COLO668 (cell line): ENCODE data around the gene UBR4.
"Not testable (repeated sequence)": the region's sequence is repeated elsewhere in the genome, so short reads cannot be mapped to it uniquely, and the experiment has no call there.

ENCODE experiments used
- DNase-seq: peaks from one replicate; lab custom pipeline; 2025; ENCODE audit not compliant: unreplicated experiment; lab: John Stamatoyannopoulos, UW

The UBR4 gene

DNA sequence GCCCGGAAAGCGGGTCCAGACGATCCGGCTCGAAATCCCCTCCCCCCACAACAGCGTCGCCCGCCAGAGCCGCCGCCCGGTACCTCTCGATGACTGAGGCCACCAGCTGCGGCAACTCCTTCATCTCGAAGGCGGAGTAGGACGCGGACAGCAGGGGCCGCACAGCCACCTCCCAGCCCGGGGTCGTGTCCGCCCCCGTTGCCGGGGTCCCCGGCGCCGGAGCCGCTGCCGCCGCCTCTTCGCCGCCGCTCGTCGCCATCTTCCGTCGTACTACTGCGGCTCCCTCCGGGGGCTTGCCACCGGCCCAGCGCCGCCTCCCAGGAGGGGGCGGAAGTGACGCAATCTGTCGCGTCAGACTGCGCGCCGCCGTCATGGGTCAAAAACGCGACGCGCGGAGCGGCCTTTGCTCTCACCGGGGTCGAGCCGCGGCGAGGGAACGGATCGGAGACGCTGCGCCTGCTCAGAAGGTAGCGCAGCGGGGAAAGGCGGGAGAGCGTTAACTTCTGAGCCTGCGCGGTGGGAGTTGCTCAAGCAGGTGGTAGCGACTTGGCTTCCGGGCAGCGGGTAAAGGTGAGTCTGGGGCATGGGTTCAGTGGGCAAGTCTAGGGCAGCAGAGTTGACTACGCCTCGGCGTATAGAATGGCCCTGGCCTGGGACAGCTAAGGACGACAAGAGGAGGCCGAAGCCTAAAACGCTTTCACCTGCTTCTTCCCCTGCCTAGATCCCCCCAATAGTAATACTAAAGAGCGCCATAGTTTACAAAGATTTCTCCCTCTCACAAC is at the start of gene UBR4:
Gene UBR4 (minus strand): TSS at position 277 of the 782 bp plus-strand sequence. CDS start 18 bp downstream, at position 259.
- DNase-seq = peak; percentile 100

DNA sequence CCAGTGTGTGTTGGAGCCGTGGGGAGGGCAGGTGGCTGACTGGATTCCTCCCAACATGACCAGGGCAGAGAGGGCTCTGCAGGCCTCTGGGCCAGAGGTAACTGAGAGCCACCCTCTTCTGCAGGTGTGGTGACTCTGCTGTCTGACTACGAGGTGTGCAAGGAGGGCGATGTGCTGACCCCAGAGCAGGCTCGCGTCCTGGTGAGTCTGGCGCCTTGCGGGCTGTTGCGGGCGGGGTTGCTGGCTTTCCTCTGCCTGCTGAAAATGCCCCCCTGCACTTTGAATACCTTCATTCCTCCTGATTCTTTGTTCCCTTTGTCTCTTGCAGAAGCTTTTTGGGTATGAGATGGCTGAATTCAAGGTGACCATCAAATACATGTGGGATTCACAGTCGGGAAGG is 48.3 kb upstream of the UBR4 start:
- DNase-seq = no peak

- DNase-seq = no peak
Observed at GRCh38 chr1:19257178-19257914, 47.3 kb upstream of the UBR4 start.

DNA sequence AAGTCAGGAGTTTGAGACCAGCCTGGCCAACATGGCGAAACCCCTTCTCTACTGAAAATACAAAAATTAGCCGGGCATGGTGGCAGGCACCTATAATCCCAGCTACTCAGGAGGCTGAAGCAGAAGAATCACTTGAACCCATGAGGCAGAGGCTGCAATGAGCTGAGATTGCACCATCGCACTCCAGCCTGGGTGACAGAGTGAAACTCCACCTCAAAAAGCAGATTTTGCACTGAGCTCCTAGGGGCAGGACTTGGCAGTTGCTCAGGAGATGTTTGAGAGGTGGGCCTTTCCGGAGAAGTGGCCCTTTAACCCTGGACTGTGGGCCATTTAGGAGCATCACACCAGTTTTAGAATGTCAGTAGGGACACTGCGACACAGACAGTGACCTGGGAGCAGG is 46.2 kb upstream of the UBR4 start:
- DNase-seq = not testable (repeated sequence)

GRCh38 chr1:19255288-19255687 is 45.2 kb upstream of the UBR4 start:
- DNase-seq = no peak

- DNase-seq = no peak
Observed at GRCh38 chr1:19254416-19254815, 44.4 kb upstream of the UBR4 start.

- peak; percentile 99 for DNase-seq
Observed at GRCh38 chr1:19251305-19252196, 41.5 kb upstream of the UBR4 start, which contains the start of the genes EMC1 and MRTO4. EMC1 (minus strand) TSS chr1:19251524; CDS start chr1:19251509, 15 bp downstream. MRTO4 (plus strand) TSS chr1:19251805; CDS start chr1:19251836, 31 bp downstream.

DNA sequence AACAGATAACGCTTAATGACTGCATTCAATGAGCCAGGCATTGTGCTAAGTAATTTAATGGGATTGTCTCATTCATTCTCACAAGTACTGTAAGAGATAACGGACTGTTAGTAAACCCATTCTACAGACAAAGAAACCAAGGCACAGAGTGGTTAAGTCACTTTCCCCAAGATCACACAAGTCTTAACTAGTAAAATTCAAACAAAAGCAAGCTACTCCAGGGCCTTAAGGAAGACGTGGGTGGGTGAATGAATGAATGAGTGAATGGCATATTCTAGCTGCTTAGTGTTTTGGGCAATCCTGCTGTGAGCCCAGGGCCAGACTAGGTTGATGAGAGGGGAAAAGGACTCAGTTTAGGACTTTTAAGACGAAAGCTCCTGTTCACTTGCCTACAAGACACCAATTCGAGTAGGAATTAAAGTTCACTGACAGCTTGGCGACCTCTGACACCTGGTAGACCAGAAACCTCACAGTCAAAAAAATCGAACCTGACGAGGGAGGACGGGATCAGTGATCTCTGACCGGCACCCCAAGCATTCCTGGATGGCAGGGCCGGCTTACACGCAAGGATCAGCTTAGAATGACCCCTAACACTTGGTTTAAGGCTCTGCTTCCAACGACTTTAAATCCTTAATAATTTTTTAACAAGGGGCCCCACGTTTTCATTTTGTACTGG is 40.7 kb upstream of the UBR4 start:
- peak; percentile 37 for DNase-seq

DNA sequence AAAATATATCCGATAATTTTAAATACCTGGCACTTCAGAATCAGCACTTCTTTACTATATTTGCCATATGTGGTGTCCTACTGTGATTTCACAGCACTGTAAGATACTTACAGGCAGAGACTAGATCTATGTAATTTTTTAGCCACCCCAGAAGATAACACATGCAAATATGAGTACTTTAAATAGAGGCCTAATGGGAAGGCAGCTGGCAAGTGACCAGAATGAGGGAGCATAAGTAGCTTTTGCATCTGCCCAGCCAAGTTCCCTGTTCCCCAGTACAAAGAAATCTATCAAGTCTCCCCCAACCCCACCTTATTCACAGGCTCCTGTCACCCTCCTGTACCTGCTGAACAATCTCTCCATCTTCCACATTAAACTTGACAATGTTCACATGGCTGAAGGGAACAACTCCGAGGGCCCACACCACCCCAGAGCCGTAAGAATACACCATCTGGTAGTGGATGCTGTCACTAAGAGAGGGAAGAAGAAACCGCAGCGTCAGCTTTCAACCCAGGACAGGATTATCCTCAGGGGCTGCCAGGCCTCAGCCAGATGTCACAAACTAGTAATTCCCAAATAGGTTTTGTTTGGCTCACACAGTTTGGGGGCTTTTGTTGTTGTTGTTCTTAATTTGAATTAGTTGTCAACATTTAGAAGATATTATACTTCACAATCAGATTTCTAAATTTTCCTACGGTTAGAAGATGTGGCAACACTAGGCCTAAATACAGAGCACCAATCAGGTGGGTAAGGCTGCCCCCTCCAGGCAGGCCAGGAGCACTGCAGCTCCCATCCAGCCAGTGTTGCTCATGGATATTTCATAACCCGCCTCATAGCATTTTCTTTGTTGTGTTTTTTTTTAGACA is 30.8 kb upstream of the UBR4 start:
- peak; percentile 59 for DNase-seq

DNA sequence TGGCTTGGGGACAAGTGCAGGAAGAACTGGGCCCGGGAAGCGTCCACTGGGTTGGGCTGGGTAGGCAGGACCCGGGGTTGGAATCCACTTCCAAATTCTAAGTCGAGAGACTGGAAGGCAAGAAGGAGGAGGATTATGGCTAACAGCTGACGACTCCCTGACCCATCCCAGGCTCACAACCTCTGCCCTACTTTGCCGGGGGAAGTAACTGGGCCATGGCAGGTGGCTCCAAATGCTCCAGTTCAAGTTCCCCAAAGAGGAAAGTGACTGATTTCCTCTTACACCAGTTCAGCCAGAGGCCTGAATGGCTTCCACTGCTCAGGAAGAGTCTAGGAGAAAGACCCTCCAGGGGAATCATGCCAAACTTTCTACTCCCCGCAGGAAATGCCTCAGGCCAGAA is 29.8 kb upstream of the UBR4 start:
- no peak for DNase-seq

- DNase-seq = no peak
Observed at GRCh38 chr1:19234224-19234623, 24.2 kb upstream of the UBR4 start.

DNA sequence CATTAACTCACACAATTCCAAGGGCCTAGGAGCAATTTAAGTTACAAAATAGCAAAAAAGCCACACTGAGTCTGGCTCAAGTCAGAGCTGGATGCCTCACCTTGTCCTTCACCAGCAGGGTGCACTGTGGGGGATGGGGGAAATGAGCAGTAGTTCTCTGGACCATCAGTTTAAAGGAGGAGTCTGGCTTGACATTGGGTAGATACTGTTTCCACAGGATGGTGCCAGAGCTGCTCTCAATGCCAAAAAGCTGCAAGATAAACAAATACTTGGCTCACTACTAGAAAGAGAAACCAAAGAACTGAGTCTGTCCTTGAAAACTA is 22.4 kb upstream of the UBR4 start:
- DNase-seq = no peak

DNA sequence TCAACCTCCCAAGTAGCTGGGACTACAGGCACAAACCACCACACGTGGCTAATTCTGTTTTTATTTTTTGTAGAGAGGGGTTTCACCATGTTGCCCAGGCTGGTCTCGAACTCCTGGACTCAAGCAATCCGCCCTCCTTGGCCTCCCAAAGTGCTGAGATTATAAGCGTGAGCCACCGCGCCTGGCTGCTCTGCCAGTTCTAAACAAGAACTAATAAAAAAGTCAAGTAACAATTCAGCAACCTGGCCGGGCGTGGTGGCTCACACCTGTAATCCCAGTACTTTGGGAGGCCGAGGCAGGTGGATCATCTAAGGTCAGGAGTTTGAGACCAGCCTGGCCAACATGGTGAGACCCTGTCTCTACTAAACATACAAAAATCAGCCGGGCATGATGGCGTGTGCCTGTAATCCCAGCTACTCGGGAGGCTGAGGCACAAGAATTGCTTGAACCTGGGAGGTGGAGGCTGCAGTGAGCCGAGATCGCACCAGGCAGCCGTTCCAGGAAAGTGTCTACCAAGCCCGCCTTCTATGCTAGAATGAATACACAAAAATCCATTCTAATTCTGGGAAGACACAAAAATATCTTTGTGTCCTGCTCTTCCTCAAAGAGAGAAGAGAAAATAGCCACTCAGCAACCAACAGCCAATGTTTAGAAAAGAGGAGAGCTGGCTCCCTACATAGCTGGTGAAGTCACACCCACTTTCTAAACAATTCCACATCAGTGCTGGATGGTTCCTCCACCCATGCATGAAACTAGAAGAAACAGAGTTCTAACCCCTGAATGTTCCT is 21.9 kb upstream of the UBR4 start:
- DNase-seq = not testable (repeated sequence)

- no peak for DNase-seq
Observed at GRCh38 chr1:19229828-19230325, 19.8 kb upstream of the UBR4 start.

DNA sequence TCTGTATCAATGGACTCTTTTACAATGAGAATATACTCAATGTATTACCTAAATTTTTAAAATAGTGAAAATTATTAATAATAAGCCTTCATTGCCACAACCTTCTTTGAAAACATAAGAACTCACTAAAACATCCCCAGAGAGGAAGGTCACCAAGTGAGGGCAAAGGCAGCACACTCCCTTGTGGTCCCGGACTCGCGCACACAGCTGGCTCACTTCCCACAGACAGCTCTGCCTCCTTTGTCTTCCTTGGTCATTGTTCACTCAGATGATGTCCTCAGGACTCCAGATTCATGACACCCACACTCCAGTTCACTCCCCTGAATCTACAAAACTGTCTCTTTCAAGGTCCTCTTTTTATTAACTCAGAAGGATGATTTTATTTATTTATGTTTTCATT is 19.2 kb upstream of the UBR4 start:
- no peak for DNase-seq

DNA sequence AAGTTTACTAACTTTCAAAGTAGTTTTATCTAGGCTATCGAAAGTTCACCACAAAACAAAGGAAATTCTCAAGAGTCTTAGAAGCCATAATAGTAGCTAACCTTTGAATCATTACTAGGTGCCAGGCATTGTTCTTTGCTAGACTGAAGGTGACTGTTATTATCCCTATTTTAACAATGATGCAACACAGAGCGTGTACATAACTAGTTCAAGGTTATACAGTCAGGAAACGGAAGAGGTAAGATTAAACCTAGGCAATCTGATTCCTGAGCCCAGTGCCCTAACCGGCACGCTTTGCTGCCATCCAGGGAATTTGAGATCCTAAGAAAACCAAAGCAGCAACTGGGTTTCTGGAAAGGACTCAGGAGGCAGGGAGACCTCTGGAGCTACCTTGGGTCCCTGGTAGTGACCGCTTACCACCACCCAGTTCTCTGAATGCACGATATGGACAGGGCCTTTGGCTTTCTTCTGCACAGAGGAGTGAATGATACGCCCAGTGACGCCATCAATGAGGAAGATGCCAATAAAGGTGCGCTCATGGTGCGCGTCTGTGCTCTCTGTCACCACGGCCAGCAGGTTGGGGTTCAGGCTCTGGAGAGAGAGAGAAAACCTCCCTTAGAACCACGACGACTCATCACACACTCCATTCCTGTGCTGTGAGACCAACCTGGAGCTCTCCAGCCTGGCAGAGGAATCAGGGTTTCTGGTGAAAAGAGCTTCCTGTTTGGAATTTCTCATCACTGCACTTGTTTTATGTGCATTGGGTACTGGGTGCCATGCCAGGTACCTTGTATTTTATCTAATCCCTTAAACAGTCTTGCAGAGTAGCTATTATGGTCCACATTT is 13.1 kb upstream of the UBR4 start:
- DNase-seq = no peak

- no peak for DNase-seq
Observed at GRCh38 chr1:19222573-19222972, 12.5 kb upstream of the UBR4 start.

GRCh38 chr1:19220991-19221390 is 10.9 kb upstream of the UBR4 start:
- peak; percentile 78 for DNase-seq
